ENCODE data around the gene MOV10L1. TPM values are rescaled to one million over a fixed set of nuclear protein-coding genes. Genes with fewer than 3 reads are reported as not detected.

The MOV10L1 gene
- 2.1 and 14.8 TPM in 2 replicates for total RNA-seq

GRCh38 chr22:50089682-50090411 is at the start of gene MOV10L1:
Gene MOV10L1 (plus strand): TSS chr22:50090006. CDS start chr22:50090089, 83 bp downstream.

DNA sequence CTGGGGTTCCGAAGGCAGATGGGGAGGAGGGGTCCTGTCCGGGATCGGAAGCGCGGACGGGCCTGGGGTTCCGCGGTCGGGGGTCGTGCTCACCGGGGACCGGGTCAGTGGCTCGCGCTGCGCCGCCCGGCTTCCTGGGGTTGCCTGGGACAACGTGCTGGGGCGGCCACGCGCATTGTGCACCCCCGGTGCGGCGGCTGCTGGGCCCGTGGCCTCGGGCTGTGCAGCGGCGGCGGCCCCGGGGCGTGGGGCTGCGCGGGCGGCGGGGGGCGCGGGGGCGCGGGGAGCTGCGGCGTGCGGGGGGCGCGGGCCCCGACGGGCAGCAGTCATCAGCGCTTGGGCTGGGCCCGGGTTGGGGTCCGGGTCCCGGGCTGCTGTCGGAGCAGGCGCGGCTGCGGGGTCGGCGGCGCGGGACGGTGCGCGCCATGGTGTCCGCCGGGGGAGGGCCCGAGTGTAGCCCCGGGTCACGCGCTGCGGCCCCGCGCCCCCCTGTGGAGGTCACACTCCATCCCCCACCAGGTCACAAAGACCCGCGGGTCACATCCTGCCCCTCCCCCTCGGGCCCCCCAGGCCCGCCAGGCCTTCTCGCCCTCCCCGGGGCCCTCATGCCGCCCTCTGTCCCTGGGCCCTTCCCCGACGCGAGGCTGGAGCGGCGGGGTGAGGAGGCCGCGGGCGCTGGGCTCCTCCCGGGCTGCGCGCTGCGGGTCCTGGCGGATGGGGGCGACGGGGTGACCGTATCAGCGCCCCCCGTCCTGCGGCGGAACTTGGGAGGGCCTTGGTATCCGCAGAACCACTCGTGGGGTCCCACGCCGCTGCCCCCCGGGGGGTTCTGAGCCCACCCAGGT is 31.5 kb upstream of the MOV10L1 start, which contains the start of gene TTLL8:
TSS of gene TTLL8 (minus strand) at position 238 of the 845 bp plus-strand sequence.

GRCh38 chr22:50085211-50085972 is 4.4 kb upstream of the MOV10L1 start, which contains the start of gene MLC1:
Gene MLC1 (minus strand): TSS chr22:50085426. CDS start chr22:50084902, 524 bp downstream.

DNA sequence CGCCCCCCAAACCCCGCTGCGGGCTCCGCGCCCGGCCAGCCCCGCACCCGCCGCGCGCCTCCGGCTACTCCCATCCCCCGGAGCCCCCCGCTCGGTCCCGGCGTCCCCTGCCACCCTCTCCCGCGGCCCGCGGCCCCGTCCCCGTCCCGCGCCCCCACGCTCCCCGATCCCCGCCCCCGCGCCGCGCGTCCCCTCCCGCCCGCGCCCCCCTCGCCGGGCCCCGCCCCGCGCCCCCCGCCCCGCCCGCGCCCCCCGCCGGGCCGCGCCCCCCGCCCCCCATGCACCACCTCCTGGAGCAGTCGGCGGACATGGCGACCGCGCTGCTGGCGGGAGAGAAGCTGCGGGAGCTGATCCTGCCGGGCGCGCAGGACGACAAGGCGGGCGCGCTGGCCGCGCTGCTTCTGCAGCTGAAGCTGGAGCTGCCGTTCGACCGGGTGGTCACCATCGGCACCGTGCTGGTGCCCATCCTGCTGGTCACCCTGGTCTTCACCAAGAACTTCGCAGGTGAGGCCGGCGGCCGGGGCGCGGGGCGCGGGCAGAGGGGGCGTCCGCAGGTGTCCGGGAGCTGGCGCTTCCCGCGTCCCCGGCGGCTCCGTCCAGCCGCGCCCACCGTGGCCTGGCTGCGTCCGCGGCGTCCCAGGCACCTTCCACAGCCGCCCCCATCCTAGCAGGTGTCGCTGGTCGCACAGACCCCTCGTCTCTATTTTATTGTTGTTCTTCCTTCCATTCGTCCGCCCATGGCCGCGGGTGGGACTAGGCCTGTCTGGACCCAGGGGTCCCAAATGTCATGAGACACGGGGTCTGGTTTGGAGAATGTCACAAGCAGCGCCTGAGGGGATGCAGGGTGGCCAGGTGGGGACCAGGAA is 80.9 kb downstream of the MOV10L1 start, which contains the start of gene PANX2:
TSS of gene PANX2 (plus strand) at position 279 of the 866 bp plus-strand sequence. CDS start at position 279, 0 bp downstream.

DNA sequence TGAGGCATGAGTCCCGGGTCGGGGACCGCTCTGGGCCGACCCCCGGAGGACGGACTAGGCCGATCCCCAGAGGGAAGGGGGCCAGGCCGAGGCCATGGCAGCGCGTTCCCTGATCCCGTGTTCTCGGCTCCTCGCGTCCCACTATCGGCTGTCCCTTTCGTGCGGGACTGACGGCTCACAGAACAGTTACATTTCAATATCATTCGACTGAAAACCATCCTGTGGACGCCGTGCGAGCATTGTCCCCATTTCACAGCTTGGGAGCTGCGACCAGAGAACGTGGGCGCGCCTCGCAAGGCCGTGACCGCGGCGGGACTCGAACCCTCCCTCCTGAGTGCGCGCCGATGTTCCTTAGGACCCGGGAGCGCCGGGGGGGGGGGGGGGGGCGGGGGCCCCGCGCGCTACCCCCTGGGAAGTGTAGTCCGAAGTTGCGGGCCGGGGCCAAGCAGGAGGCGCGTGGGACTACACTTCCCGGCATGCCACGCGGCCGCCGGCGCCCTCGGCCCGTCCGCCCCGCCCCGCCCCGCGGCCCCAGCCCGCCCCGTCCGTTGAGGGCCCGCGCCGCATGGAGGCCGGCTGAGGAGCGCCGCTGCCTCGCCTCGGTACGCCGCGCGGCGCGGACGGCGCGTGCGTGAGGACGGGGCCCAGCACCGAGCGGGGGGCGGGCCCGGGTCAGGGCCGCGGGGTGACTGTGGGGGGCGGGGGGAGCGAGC is 95.7 kb downstream of the MOV10L1 start, which contains the start of gene TRABD:
TSS of gene TRABD (plus strand) at position 539 of the 713 bp plus-strand sequence. CDS start 7,148 bp downstream, outside the sequence.

DNA sequence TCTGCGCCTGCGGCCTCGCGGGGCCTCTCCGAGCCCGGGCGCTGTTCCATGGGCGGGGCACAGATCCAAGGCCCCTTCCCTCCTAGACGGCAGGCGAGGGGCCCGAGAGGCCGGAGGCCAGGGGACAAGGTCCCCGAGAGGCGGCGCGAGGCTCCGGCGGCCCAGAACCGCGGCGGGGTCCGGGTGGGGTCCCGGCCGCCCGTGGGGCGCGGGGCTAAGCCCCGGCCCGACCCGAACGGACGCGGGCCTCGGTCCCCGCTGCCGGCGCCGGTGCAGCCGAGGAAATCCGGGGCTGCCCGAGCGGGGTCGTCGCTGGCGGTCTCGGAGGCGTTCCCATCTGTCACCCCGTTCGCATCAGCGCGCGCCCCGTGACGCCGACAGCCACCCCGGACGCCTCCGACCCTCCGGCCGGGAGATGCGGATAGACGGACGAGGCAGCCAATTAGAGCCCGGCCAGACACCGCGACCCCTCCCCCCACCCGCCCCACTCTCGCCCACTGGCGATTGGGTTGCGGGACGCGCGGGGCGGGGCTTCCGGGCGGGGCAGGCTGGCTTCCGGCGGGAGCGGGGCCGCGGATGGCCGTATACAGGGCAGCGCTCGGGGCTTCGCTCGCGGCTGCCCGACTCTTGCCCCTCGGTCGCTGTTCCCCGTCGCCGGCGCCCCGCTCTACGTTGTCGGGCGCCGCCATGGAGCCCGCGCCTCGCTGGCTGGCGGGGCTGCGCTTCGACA is 110.8 kb downstream of the MOV10L1 start, which contains the start of gene SELENOO:
TSS of gene SELENOO (plus strand) at position 551 of the 730 bp plus-strand sequence. CDS start at position 577, 26 bp downstream.

Other genes starting within 250 kb of the MOV10L1 start
- gene ZBED4, start 236.2 kb upstream of the MOV10L1 start, total RNA-seq = 9.8 and 22.7 TPM in 2 replicates
- gene ALG12, start 171.6 kb upstream of the MOV10L1 start, total RNA-seq = 21.9 and 23.2 TPM in 2 replicates
- gene CRELD2, start 171.4 kb upstream of the MOV10L1 start, total RNA-seq = 136 and 159 TPM in 2 replicates
- 28.2 and 34.4 TPM in 2 replicates for gene PIM3, start 129.2 kb upstream of the MOV10L1 start, total RNA-seq
- 0.09 TPM in 1 of 2 replicates, not detected in the other for gene IL17REL, start 77.2 kb upstream of the MOV10L1 start, total RNA-seq
- not detected in 2 replicates for gene TTLL8, start 31.7 kb upstream of the MOV10L1 start, total RNA-seq
- 0.18 and 0.59 TPM in 2 replicates for gene MLC1, start 4.6 kb upstream of the MOV10L1 start, total RNA-seq
- 1.5 and 2.0 TPM in 2 replicates for gene PANX2, start 80.7 kb downstream of the MOV10L1 start, total RNA-seq
- 19.9 and 32.9 TPM in 2 replicates for gene TRABD, start 95.9 kb downstream of the MOV10L1 start, total RNA-seq
- gene SELENOO, start 111.0 kb downstream of the MOV10L1 start, total RNA-seq = 22.7 and 24.3 TPM in 2 replicates
- gene TUBGCP6, start 155.0 kb downstream of the MOV10L1 start, total RNA-seq = 29.7 and 36.2 TPM in 2 replicates
- gene HDAC10, start 161.3 kb downstream of the MOV10L1 start, total RNA-seq = 38.6 and 52.5 TPM in 2 replicates
- 44.8 and 46.6 TPM in 2 replicates for gene MAPK12, start 171.7 kb downstream of the MOV10L1 start, total RNA-seq
- gene MAPK11, start 180.4 kb downstream of the MOV10L1 start, total RNA-seq = 3.6 and 7.2 TPM in 2 replicates
- gene PLXNB2, start 217.6 kb downstream of the MOV10L1 start, total RNA-seq = 185 and 257 TPM in 2 replicates
- gene DENND6B, start 237.0 kb downstream of the MOV10L1 start, total RNA-seq = 1.5 and 2.3 TPM in 2 replicates

Measured in smooth muscle cell of the umbilical artery (primary cell).